ENCODE measurements around the gene SECISBP2L.

DNA sequence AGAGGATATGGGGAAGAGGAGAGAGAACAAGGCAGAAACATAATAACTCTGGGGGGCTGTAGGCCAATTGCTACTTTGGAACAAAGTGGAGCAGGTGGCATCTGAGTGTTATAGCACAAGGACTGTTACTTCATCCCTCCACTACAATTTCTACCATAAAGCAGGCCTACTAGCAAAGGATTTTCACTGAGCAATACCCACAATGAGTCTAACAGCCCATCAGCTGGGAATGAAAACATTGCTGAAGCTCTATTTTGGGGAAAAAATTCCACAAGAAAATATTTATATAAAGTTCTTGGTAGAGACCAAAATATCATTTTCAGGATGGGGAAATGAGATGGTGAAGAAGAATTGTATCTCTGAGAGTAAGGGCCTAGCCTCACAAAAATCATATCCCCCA is 78.9 kb downstream of the SECISBP2L start:
- TF ChIP-seq, protein P1, sequence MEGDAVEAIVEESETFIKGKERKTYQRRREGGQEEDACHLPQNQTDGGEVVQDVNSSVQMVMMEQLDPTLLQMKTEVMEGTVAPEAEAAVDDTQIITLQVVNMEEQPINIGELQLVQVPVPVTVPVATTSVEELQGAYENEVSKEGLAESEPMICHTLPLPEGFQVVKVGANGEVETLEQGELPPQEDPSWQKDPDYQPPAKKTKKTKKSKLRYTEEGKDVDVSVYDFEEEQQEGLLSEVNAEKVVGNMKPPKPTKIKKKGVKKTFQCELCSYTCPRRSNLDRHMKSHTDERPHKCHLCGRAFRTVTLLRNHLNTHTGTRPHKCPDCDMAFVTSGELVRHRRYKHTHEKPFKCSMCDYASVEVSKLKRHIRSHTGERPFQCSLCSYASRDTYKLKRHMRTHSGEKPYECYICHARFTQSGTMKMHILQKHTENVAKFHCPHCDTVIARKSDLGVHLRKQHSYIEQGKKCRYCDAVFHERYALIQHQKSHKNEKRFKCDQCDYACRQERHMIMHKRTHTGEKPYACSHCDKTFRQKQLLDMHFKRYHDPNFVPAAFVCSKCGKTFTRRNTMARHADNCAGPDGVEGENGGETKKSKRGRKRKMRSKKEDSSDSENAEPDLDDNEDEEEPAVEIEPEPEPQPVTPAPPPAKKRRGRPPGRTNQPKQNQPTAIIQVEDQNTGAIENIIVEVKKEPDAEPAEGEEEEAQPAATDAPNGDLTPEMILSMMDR (IDR thresholded peaks at IDR 0.05; ENCODE audit: insufficient read depth, low read length, poor library complexity, severe bottlenecking) = no peak
- no peak for TF ChIP-seq EZH2phosphoT487 (conservative IDR thresholded peaks at IDR 0.05; ENCODE audit: low read length)
